Measurements from ENCODE around the gene SLC9A9. TPM values are rescaled to one million over a fixed set of nuclear protein-coding genes. Genes with fewer than 3 reads are reported as not detected.
A peak's percentile ranks its signal among the peaks of the same experiment; 100 is the strongest.

Gene SLC9A9
- total RNA-seq, 1 donor from 2014 or later, result 4.9 TPM

GRCh38 chr3:143668924-143669790 lies 179.1 kb downstream of the SLC9A9 start:
- intact Hi-C loops (cut with micrococcal nuclease), result no loop called here
- H3K4me3 ChIP-seq, result no peak overlapping the region
- H3K36me3 ChIP-seq, result no peaks in the 10 kb centered on the region
- no peak for DNase-seq
- TF ChIP-seq CTCF (IDR thresholded peaks at IDR 0.05; ENCODE audit: borderline replicate concordance), result no peak
- no peaks in the 10 kb centered on the region for H3K27me3 ChIP-seq (ENCODE audit: low read depth)
- H3K27ac ChIP-seq (replicated peaks), result peak overlapping the region; percentile 6
- H3K4me1 ChIP-seq, result no peaks in the 10 kb centered on the region
- H3K9me3 ChIP-seq (replicated peaks), result peaks cover 3% of the 10 kb centered on the region

- no peaks in the 10 kb centered on the region for H3K4me1 ChIP-seq
- intact Hi-C loops (cut with micrococcal nuclease), result no loop called here
- peaks cover 3% of the 10 kb centered on the region for H3K9me3 ChIP-seq (replicated peaks)
- no peak for TF ChIP-seq CTCF (IDR thresholded peaks at IDR 0.05; ENCODE audit: borderline replicate concordance)
- no peak for DNase-seq
- H3K27me3 ChIP-seq (ENCODE audit: low read depth), result no peaks in the 10 kb centered on the region
- H3K27ac ChIP-seq (replicated peaks), result no peak overlapping the region
- H3K4me3 ChIP-seq, result no peak overlapping the region
- H3K36me3 ChIP-seq, result no peaks in the 10 kb centered on the region
Observed at GRCh38 chr3:143668385-143668784, 179.9 kb downstream of the SLC9A9 start.

- intact Hi-C loops (cut with micrococcal nuclease), result no loop called here
- Histone ChIP-seq H3K27me3 (ENCODE audit: low read depth) (no peaks in the 10 kb centered on the region), H3K9me3 (replicated peaks) (peaks cover 2% of the 10 kb centered on the region), H3K27ac (replicated peaks) (no peak overlapping the region), H3K36me3 (no peaks in the 10 kb centered on the region), H3K4me1 (no peaks in the 10 kb centered on the region), H3K4me3 (no peak overlapping the region)
- no peak for TF ChIP-seq CTCF (IDR thresholded peaks at IDR 0.05; ENCODE audit: borderline replicate concordance)
- no peak for DNase-seq
Observed at GRCh38 chr3:143661677-143662076, 186.6 kb downstream of the SLC9A9 start.

GRCh38 chr3:143658861-143659260 lies 189.4 kb downstream of the SLC9A9 start:
- no peak overlapping the region for H3K4me3 ChIP-seq
- DNase-seq, result no peak
- no peak for TF ChIP-seq CTCF (IDR thresholded peaks at IDR 0.05; ENCODE audit: borderline replicate concordance)
- H3K4me1 ChIP-seq, result no peaks in the 10 kb centered on the region
- no peaks in the 10 kb centered on the region for H3K27me3 ChIP-seq (ENCODE audit: low read depth)
- no peak overlapping the region for H3K27ac ChIP-seq (replicated peaks)
- H3K9me3 ChIP-seq (replicated peaks), result no peaks in the 10 kb centered on the region
- intact Hi-C loops (cut with micrococcal nuclease), result no loop called here
- H3K36me3 ChIP-seq, result no peaks in the 10 kb centered on the region

- no peak for DNase-seq
- H3K4me1 ChIP-seq, result no peaks in the 10 kb centered on the region
- no peak for TF ChIP-seq CTCF (IDR thresholded peaks at IDR 0.05; ENCODE audit: borderline replicate concordance)
- H3K9me3 ChIP-seq (replicated peaks), result no peaks in the 10 kb centered on the region
- intact Hi-C loops (cut with micrococcal nuclease), result no loop called here
- H3K27ac ChIP-seq (replicated peaks), result no peak overlapping the region
- no peak overlapping the region for H3K4me3 ChIP-seq
- H3K27me3 ChIP-seq (ENCODE audit: low read depth), result no peaks in the 10 kb centered on the region
- H3K36me3 ChIP-seq, result no peaks in the 10 kb centered on the region
Observed at GRCh38 chr3:143658116-143658515, 190.2 kb downstream of the SLC9A9 start.

All from left ventricle myocardium inferior (tissue), 1 donor.